GM12864 (cell line): ENCODE data around the gene HS6ST2.
"Not testable (repeated sequence)": the region's sequence is repeated elsewhere in the genome, so short reads cannot be mapped to it uniquely, and the experiment has no call there.

Experiments
- DNase-seq: peaks from one replicate; pipeline ENCODE4 v3.0.0-alpha.2; 2011; ENCODE audit warnings: low read depth
- H3K4me3 ChIP-seq: 2 replicates; pipeline ENCODE4 v1.5.1; 2011; ENCODE audit warnings: mild to moderate bottlenecking, low read depth, low read length, control low read depth
- CTCF ChIP-seq: IDR thresholded peaks from 2 replicates; pipeline ENCODE4 v1.5.1; 2011; ENCODE audit warnings: low read depth, mild to moderate bottlenecking, moderate library complexity, low read length, control low read depth, inconsistent platforms; ENCODE audit errors: missing control alignments

HS6ST2 gene

GRCh38 chrX:132900633-132901293 is 57.7 kb downstream of the HS6ST2 start:
- no peak overlapping the region for H3K4me3 ChIP-seq
- no peak for DNase-seq
- TF ChIP-seq CTCF = no peak

- DNase-seq = no peak
- no peak overlapping the region for H3K4me3 ChIP-seq
- no peak for TF ChIP-seq CTCF
These were observed 70.9 kb downstream of the HS6ST2 start for GRCh38 chrX:132887569-132887968.

GRCh38 chrX:132883358-132883915 is 75.0 kb downstream of the HS6ST2 start:
- no peak overlapping the region for H3K4me3 ChIP-seq
- TF ChIP-seq CTCF = no peak
- no peak for DNase-seq

- DNase-seq, H3K4me3 ChIP-seq: not testable (repeated sequence)
These were observed 77.7 kb downstream of the HS6ST2 start for GRCh38 chrX:132880753-132881152.

DNA sequence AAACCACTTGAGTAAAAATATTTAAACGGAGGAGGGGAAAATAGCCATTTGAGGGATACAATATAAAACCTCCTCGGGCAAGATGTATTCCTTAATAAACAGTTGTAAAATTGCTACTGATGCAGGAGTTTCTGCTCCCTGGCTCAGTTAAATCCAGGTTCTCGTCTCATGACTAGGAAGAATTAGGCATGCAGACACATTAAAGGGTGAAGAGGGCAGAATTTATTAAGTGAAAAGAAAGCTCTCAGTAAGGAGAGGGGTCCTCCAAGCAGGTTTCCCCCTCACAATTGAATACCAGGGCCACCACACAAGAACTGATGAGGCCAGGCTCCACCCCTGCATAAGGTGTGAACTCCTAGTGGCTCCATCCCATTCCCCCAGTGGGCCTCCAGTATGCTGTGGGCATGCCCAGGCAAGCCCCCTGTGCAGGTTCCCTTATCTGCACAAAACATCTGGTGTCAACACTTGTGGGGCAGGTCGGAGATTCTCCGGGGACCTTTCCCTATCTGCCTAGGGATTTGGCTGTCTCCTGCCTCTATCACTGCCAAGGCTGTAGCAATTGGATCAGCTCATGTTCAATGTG is 80.4 kb downstream of the HS6ST2 start:
- H3K4me3 ChIP-seq = no peak overlapping the region
- no peak for DNase-seq
- no peak for TF ChIP-seq CTCF

- no peak for TF ChIP-seq CTCF
- no peak for DNase-seq
- no peak overlapping the region for H3K4me3 ChIP-seq
These were observed 81.7 kb downstream of the HS6ST2 start for GRCh38 chrX:132876523-132877338.
